Measurements from ENCODE around the gene CUL1.

- TF ChIP-seq EZH2 (IDR thresholded peaks at IDR 0.05; ENCODE audit: borderline replicate concordance, low read length): no peak
- TF ChIP-seq CTCF (IDR thresholded peaks at IDR 0.05; ENCODE audit: low read length): no peak
These were observed 101.3 kb downstream of the CUL1 start for GRCh38 chr7:148799893-148800555.

All from OCI-LY1 (cell line).